Osteocyte (in vitro differentiated cells): ENCODE results near the gene MOBP. TPM values are rescaled to one million over a fixed set of nuclear protein-coding genes. Genes with fewer than 3 reads are reported as not detected.

Source experiments
- DNase-seq: peaks from one replicate; pipeline ENCODE4 v3.0.0; 2021; ENCODE audit warnings: mixed read lengths; ENCODE audit not compliant: unreplicated experiment; ENCODE audit errors: extremely low spot score
- H3K27ac Mint-ChIP-seq: one replicate; pipeline ENCODE4 v1.8.0; 2021; ENCODE audit warnings: mild to moderate bottlenecking, mixed read lengths; ENCODE audit not compliant: unreplicated experiment
- H3K27me3 Mint-ChIP-seq: one replicate; pipeline ENCODE4 v1.8.0; 2021; ENCODE audit warnings: mixed read lengths; ENCODE audit not compliant: unreplicated experiment
- H3K36me3 Mint-ChIP-seq: one replicate; pipeline ENCODE4 v1.8.0; 2021; ENCODE audit warnings: mixed read lengths; ENCODE audit not compliant: unreplicated experiment
- H3K4me1 Mint-ChIP-seq: one replicate; pipeline ENCODE4 v1.8.0; 2021; ENCODE audit warnings: mixed read lengths; ENCODE audit not compliant: unreplicated experiment
- H3K4me3 Mint-ChIP-seq: one replicate; pipeline ENCODE4 v1.8.0; 2021; ENCODE audit warnings: mild to moderate bottlenecking, moderate library complexity, mixed read lengths; ENCODE audit not compliant: unreplicated experiment
- H3K9me3 Mint-ChIP-seq: one replicate; pipeline ENCODE4 v1.8.0; 2021; ENCODE audit warnings: mixed read lengths; ENCODE audit not compliant: unreplicated experiment
- CTCF ChIP-seq: fragments of 200-600 bp; sonication (generic); IDR thresholded peaks from 2 replicates; pipeline ENCODE4 v1.5.0; 2021; ENCODE audit warnings: antibody characterized with exemption, mild to moderate bottlenecking, moderate library complexity
- total RNA-seq: library from RNA; stranded (reverse); gene quantifications from 2 replicates; pipeline ENCODE4 v1.2.1, GENCODE V29; 2021

Gene MOBP
- total RNA-seq, 1 donor from 2014 or later = not detected

GRCh38 chr3:39529577-39529976 lies 62.1 kb downstream of the MOBP start:
- TF ChIP-seq CTCF = no peak
- H3K27ac Mint-ChIP-seq = no peak overlapping the region
- no peaks in the 10 kb centered on the region for H3K27me3 Mint-ChIP-seq

GRCh38 chr3:39531066-39531465 lies 63.6 kb downstream of the MOBP start:
- H3K4me3 Mint-ChIP-seq = no peak overlapping the region
- H3K4me1 Mint-ChIP-seq = no peaks in the 10 kb centered on the region
- DNase-seq = no peak
- H3K27ac Mint-ChIP-seq = no peak overlapping the region
- peaks cover 9% of the 10 kb centered on the region for H3K27me3 Mint-ChIP-seq
- H3K9me3 Mint-ChIP-seq = no peaks in the 10 kb centered on the region
- TF ChIP-seq CTCF = no peak
- no peaks in the 10 kb centered on the region for H3K36me3 Mint-ChIP-seq

More at GRCh38 chr3:39529577-39529976, 62.1 kb downstream of the MOBP start:
- no peaks in the 10 kb centered on the region for H3K36me3 Mint-ChIP-seq
- no peaks in the 10 kb centered on the region for H3K4me1 Mint-ChIP-seq
- no peak overlapping the region for H3K4me3 Mint-ChIP-seq
- no peak for DNase-seq
- H3K9me3 Mint-ChIP-seq = peaks cover 7% of the 10 kb centered on the region

- no peak for DNase-seq
- no peak for TF ChIP-seq CTCF
- no peaks in the 10 kb centered on the region for H3K9me3 Mint-ChIP-seq
- no peaks in the 10 kb centered on the region for H3K4me1 Mint-ChIP-seq
- H3K27ac Mint-ChIP-seq = no peak overlapping the region
- peaks cover 9% of the 10 kb centered on the region for H3K27me3 Mint-ChIP-seq
- H3K4me3 Mint-ChIP-seq = no peak overlapping the region
- H3K36me3 Mint-ChIP-seq = no peaks in the 10 kb centered on the region
These were observed 64.2 kb downstream of the MOBP start for GRCh38 chr3:39531665-39532064.

GRCh38 chr3:39532777-39533176 lies 65.3 kb downstream of the MOBP start:
- Mint-ChIP-seq H3K9me3 (no peaks in the 10 kb centered on the region), H3K27me3 (peaks cover 9% of the 10 kb centered on the region), H3K36me3 (no peaks in the 10 kb centered on the region), H3K27ac (no peak overlapping the region), H3K4me1 (no peaks in the 10 kb centered on the region), H3K4me3 (no peak overlapping the region)
- no peak for TF ChIP-seq CTCF
- no peak for DNase-seq

GRCh38 chr3:39533226-39533625 lies 65.7 kb downstream of the MOBP start:
- no peak overlapping the region for H3K4me3 Mint-ChIP-seq
- H3K9me3 Mint-ChIP-seq = no peaks in the 10 kb centered on the region
- no peak for TF ChIP-seq CTCF
- H3K36me3 Mint-ChIP-seq = no peaks in the 10 kb centered on the region
- no peak for DNase-seq
- H3K4me1 Mint-ChIP-seq = no peaks in the 10 kb centered on the region
- peaks cover 9% of the 10 kb centered on the region for H3K27me3 Mint-ChIP-seq
- H3K27ac Mint-ChIP-seq = no peak overlapping the region
